Fibroblast of the aortic adventitia (primary cell): ENCODE measurements around the gene CCL8. TPM values are rescaled to one million over a fixed set of nuclear protein-coding genes. Genes with fewer than 3 reads are reported as not detected.

ENCODE experiments used
- DNase-seq: peaks from one replicate; pipeline ENCODE4 v3.0.0-alpha.2; 2010; ENCODE audit warnings: low read depth
- H3K4me3 ChIP-seq: 2 replicates; pipeline ENCODE4 v1.5.1; 2011; ENCODE audit warnings: low read depth, mild to moderate bottlenecking, control low read depth, low read length, moderate library complexity
- CTCF ChIP-seq: IDR thresholded peaks from 2 replicates; pipeline ENCODE4 v1.5.1; 2011; ENCODE audit warnings: mild to moderate bottlenecking, low read length, control low read depth, inconsistent platforms; ENCODE audit not compliant: insufficient read depth
- total RNA-seq: library from RNA; depleted of rRNA; stranded (reverse); fragments of >200 nt; gene quantifications from 2 replicates; pipeline ENCODE4 v1.2.3, GENCODE V29; 2012; ENCODE audit warnings: low replicate concordance

CCL8 gene
- total RNA-seq, 1 donor = not detected

- no peak overlapping the region for H3K4me3 ChIP-seq
- no peak for DNase-seq
- no peak for TF ChIP-seq CTCF
Observed at GRCh38 chr17:34368946-34369500, 49.8 kb downstream of the CCL8 start.

- no peak for TF ChIP-seq CTCF
- no peak for DNase-seq
- H3K4me3 ChIP-seq = no peak overlapping the region
Observed at GRCh38 chr17:34369571-34369970, 50.3 kb downstream of the CCL8 start.

- no peak overlapping the region for H3K4me3 ChIP-seq
- no peak for TF ChIP-seq CTCF
- DNase-seq = no peak
Observed at GRCh38 chr17:34370376-34370996, 51.3 kb downstream of the CCL8 start.

GRCh38 chr17:34370997-34371395 lies 51.8 kb downstream of the CCL8 start:
- H3K4me3 ChIP-seq = no peak overlapping the region
- no peak for TF ChIP-seq CTCF
- peak; percentile 58 for DNase-seq

Other genes with a start within 250 kb of the CCL8 start
- gene CCL2, start 64.2 kb upstream of the CCL8 start, total RNA-seq = 11.1 and 109 TPM in 2 replicates
- not detected in 2 replicates for gene CCL7, start 49.2 kb upstream of the CCL8 start, total RNA-seq
- gene CCL11, start 33.7 kb upstream of the CCL8 start, total RNA-seq = not detected in 2 replicates
- gene CCL13, start 37.0 kb downstream of the CCL8 start, total RNA-seq = not detected in 2 replicates
- not detected in 2 replicates for gene CCL1, start 43.8 kb downstream of the CCL8 start, total RNA-seq